Ureter (tissue), 1 donor: ENCODE results near the gene LRCOL1. TPM values are rescaled to one million over a fixed set of nuclear protein-coding genes. Genes with fewer than 3 reads are reported as not detected.

Experiments used
- total RNA-seq: library from RNA; stranded (reverse); gene quantifications from one replicate; pipeline ENCODE4 v1.2.4, GENCODE V29; 2023
- donor health status: DM: yes; HTN: yes; CAD: no.

LRCOL1 gene
- total RNA-seq, 1 donor from 2014 or later = not detected

Other genes with a start within 250 kb of the LRCOL1 start
- gene FBRSL1, start 120.4 kb downstream of the LRCOL1 start, total RNA-seq = 68.7 TPM
- 0.36 TPM for gene P2RX2, start 8.2 kb upstream of the LRCOL1 start, total RNA-seq
- 42.4 TPM for gene POLE, start 76.8 kb upstream of the LRCOL1 start, total RNA-seq
- 11.8 TPM for gene PXMP2, start 77.0 kb upstream of the LRCOL1 start, total RNA-seq
- gene PGAM5, start 100.3 kb upstream of the LRCOL1 start, total RNA-seq = 43.0 TPM
- 59.4 TPM for gene ANKLE2, start 151.2 kb upstream of the LRCOL1 start, total RNA-seq
- gene GOLGA3, start 218.3 kb upstream of the LRCOL1 start, total RNA-seq = 79.5 TPM